ENCODE results near the gene STK11IP.

The STK11IP gene

DNA sequence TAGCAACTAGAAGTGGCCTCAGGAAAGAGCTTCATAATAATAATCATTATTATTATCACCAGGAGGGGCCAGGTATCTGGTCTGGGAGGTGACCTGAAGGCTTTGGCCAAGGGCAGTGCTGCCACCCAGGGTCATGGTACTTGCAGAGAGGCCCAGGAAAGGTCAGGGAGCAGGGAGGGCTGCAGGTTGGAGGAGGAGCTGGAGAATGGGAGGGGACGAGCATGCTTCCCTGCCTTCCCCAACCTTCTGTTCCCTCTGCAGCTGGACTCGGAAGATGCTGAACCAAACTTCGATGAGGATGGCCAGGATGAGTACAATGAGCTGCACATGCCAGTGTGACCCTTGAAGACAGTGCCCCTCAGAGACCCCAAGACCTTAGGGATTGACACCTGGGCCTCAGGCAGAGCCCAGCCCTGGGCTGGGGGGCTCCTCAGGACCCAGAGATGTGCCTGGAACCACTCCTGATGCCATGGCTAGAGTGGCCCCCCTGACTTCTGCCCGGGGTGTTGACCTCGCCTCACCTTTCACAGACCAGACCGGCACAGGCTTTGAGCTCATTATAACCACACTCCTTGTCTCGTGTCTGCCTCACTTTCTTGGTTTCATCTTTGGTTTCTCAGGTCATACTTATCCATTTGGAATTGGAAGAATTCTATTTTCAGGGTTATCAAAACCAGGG is 43.9 kb downstream of the STK11IP start:
- no peak overlapping the region for H3K4me3 ChIP-seq (ENCODE audit: low read depth, low read length)
- H2AFZ ChIP-seq (ENCODE audit: insufficient read depth, low read length, poor library complexity) = no peak overlapping the region
- no peak overlapping the region for H4K91ac ChIP-seq (ENCODE audit: low read depth, low read length)
- H3K9me3 ChIP-seq (ENCODE audit: insufficient read depth, low read depth, low read length) = peaks cover 6% of the 10 kb centered on the region
- H3K27me3 ChIP-seq (ENCODE audit: insufficient read depth, low read length) = no peaks in the 10 kb centered on the region
- H3K23ac ChIP-seq (ENCODE audit: low read length) = no peak overlapping the region
- no peak overlapping the region for H3K18ac ChIP-seq (ENCODE audit: low read length)
- peaks cover 15 to 21% of the 10 kb centered on the region in 2 experiments for H3K4me1 ChIP-seq (ENCODE audit: control insufficient read depth in 1 of 2, insufficient read depth in 2 of 2, low read length in 2 of 2)
- no peak overlapping the region for H2BK12ac ChIP-seq (ENCODE audit: low read length)
- no peak overlapping the region for H4K8ac ChIP-seq (ENCODE audit: low read depth, low read length)
- H3K4me2 ChIP-seq (ENCODE audit: low read length) = no peak overlapping the region
- no peak overlapping the region for H2BK120ac ChIP-seq (ENCODE audit: insufficient read depth, low read length, poor library complexity)
- no peak overlapping the region for H3K27ac ChIP-seq (ENCODE audit: low read depth, low read length)
- H2AK5ac ChIP-seq (ENCODE audit: low read length) = no peak overlapping the region
- H2BK5ac ChIP-seq (ENCODE audit: low read depth, low read length, poor library complexity) = no peak overlapping the region
- no peaks in the 10 kb centered on the region for H3K79me2 ChIP-seq (ENCODE audit: control insufficient read depth, insufficient read depth, low read length, poor library complexity)
- DNase-seq = no peak
- H3K9ac ChIP-seq (ENCODE audit: low read length) = no peak overlapping the region
- no CpG with 5 or more reads among the region's 7 CpGs for WGBS (ENCODE audit: extremely low coverage, insufficient coverage, insufficient read length)
- H3K4ac ChIP-seq (ENCODE audit: low read depth, low read length) = no peak overlapping the region
- peaks cover 17% of the 10 kb centered on the region for H3K79me1 ChIP-seq (ENCODE audit: low read length)
- H4K12ac ChIP-seq (ENCODE audit: low read depth, low read length) = no peak overlapping the region
- no peak overlapping the region for H3K14ac ChIP-seq (ENCODE audit: low read length)
- H3K36me3 ChIP-seq (ENCODE audit: control insufficient read depth in 1 of 2, insufficient read depth in 2 of 2, low read length in 2 of 2) = peaks cover 9 to 20% of the 10 kb centered on the region in 2 experiments

DNA sequence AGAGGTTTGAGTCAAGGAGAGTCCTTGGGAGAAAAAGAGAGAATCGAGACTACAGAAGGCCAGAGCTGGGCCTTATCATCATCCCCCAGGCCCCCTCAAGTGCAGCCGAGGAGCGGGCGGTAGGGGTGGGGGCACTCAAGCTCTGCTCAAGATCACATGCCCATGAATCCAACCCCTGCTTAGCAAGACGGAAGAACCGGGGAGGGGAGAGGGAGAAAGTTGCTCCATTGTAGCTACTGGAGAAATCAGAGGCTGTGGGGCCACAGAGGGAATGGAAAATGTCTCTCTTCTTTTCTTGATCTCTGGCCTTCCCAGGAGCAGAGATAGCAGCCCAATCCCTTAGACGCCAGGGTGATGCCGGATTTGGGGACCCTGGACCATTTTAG is 44.4 kb downstream of the STK11IP start:
- H3K27me3 ChIP-seq (ENCODE audit: insufficient read depth, low read length) = no peaks in the 10 kb centered on the region
- peaks cover 4% of the 10 kb centered on the region for H3K9me3 ChIP-seq (ENCODE audit: insufficient read depth, low read depth, low read length)
- no peak overlapping the region for H4K12ac ChIP-seq (ENCODE audit: low read depth, low read length)
- H2AK5ac ChIP-seq (ENCODE audit: low read length) = no peak overlapping the region
- no peak overlapping the region for H3K18ac ChIP-seq (ENCODE audit: low read length)
- H3K79me2 ChIP-seq (ENCODE audit: control insufficient read depth, insufficient read depth, low read length, poor library complexity) = no peaks in the 10 kb centered on the region
- no peak overlapping the region for H3K23ac ChIP-seq (ENCODE audit: low read length)
- no peak overlapping the region for H3K4me2 ChIP-seq (ENCODE audit: low read length)
- no peak overlapping the region for H3K27ac ChIP-seq (ENCODE audit: low read depth, low read length)
- H3K9ac ChIP-seq (ENCODE audit: low read length) = no peak overlapping the region
- H4K91ac ChIP-seq (ENCODE audit: low read depth, low read length) = no peak overlapping the region
- no peak overlapping the region for H2BK5ac ChIP-seq (ENCODE audit: low read depth, low read length, poor library complexity)
- H3K36me3 ChIP-seq (ENCODE audit: control insufficient read depth in 1 of 2, insufficient read depth in 2 of 2, low read length in 2 of 2) = peaks cover 9 to 18% of the 10 kb centered on the region in 2 experiments
- H2BK12ac ChIP-seq (ENCODE audit: low read length) = no peak overlapping the region
- H2AFZ ChIP-seq (ENCODE audit: insufficient read depth, low read length, poor library complexity) = no peak overlapping the region
- no CpG with 5 or more reads among the region's 8 CpGs for WGBS (ENCODE audit: extremely low coverage, insufficient coverage, insufficient read length)
- peaks cover 15 to 21% of the 10 kb centered on the region in 2 experiments for H3K4me1 ChIP-seq (ENCODE audit: control insufficient read depth in 1 of 2, insufficient read depth in 2 of 2, low read length in 2 of 2)
- peaks cover 17% of the 10 kb centered on the region for H3K79me1 ChIP-seq (ENCODE audit: low read length)
- no peak overlapping the region for H2BK120ac ChIP-seq (ENCODE audit: insufficient read depth, low read length, poor library complexity)
- no peak for DNase-seq
- no peak overlapping the region for H3K4ac ChIP-seq (ENCODE audit: low read depth, low read length)
- no peak overlapping the region for H3K4me3 ChIP-seq (ENCODE audit: low read depth, low read length)
- no peak overlapping the region for H4K8ac ChIP-seq (ENCODE audit: low read depth, low read length)
- H3K14ac ChIP-seq (ENCODE audit: low read length) = no peak overlapping the region

DNA sequence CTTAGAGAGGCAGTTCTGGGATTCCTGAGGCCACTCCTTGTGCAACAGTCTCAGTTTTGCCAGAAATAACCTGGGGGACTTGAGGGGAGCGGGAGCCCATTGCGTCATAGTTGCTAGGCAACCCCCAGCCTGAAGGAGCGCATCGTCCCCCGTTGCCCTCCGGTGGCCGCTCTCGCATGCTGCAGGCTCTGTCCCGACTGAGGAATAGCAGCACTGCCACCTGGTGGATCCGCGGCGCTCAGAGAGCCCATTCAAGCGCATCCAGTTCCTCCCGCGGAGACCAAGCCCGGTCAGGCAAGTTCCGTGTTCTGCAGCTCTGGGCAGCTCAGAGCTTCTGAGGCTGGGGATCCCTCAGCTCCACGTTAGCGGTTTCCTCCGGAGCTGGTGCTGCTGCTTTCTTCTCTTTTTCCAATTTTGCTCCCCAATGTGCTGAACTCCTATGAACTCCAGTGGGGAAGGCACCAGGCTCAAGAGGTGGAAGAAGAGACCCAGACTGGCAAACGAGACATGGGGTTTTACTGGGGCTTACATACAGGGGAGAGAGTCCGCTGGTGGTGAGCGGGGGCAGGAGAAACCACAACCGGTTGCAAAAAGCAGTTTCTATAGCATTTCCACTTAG is 44.9 kb downstream of the STK11IP start:
- no CpG with 5 or more reads among the region's 24 CpGs for WGBS (ENCODE audit: extremely low coverage, insufficient coverage, insufficient read length)
- Histone ChIP-seq H4K8ac (ENCODE audit: low read depth, low read length) (peak overlapping the region; percentile 70), H3K14ac (ENCODE audit: low read length) (peak overlapping the region; percentile 68), H2BK12ac (ENCODE audit: low read length) (peak overlapping the region; percentile 87), H3K4me3 (ENCODE audit: low read depth, low read length) (no peak overlapping the region), H3K79me1 (ENCODE audit: low read length) (peaks cover 17% of the 10 kb centered on the region), H4K12ac (ENCODE audit: low read depth, low read length) (no peak overlapping the region), H3K23ac (ENCODE audit: low read length) (no peak overlapping the region), H3K79me2 (ENCODE audit: control insufficient read depth, insufficient read depth, low read length, poor library complexity) (no peaks in the 10 kb centered on the region), H2AK5ac (ENCODE audit: low read length) (no peak overlapping the region), H3K9ac (ENCODE audit: low read length) (no peak overlapping the region), H3K27me3 (ENCODE audit: insufficient read depth, low read length) (no peaks in the 10 kb centered on the region), H3K36me3 (ENCODE audit: control insufficient read depth in 1 of 2, insufficient read depth in 2 of 2, low read length in 2 of 2) (peaks cover 9 to 15% of the 10 kb centered on the region in 2 experiments), H3K9me3 (ENCODE audit: insufficient read depth, low read depth, low read length) (peaks cover 4% of the 10 kb centered on the region), H3K27ac (ENCODE audit: low read depth, low read length) (no peak overlapping the region), H2AFZ (ENCODE audit: insufficient read depth, low read length, poor library complexity) (peak overlapping the region; percentile 19), H3K4me2 (ENCODE audit: low read length) (no peak overlapping the region), H2BK5ac (ENCODE audit: low read depth, low read length, poor library complexity) (no peak overlapping the region), H3K18ac (ENCODE audit: low read length) (peak overlapping the region; percentile 74), H3K4me1 (ENCODE audit: control insufficient read depth in 1 of 2, insufficient read depth in 2 of 2, low read length in 2 of 2) (peaks cover 15 to 21% of the 10 kb centered on the region in 2 experiments), H3K4ac (ENCODE audit: low read depth, low read length) (no peak overlapping the region), H2BK120ac (ENCODE audit: insufficient read depth, low read length, poor library complexity) (peak overlapping the region; percentile 70), H4K91ac (ENCODE audit: low read depth, low read length) (peak overlapping the region; percentile 87)
- peak; percentile 96 to 98 for DNase-seq

DNA sequence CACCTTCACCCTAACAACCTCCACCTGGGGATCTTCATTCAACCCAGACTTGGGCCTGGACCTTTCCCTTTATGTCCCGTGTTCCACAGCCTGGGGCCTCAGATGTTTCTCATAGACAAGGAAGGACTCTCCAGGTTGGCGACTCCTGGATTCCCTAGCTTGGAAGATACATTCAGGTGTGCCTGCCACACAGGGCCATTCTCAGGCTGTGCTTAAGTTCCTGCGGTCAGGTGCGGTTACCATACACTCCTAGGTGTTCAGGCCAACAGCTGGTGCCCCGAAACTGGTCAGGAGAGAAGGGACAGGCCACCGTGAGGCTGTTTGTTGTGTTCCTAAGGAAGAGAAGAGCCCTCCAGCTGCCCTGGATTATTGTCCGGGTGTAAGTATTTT is 45.4 kb downstream of the STK11IP start:
- no peak overlapping the region for H3K4me2 ChIP-seq (ENCODE audit: low read length)
- H4K91ac ChIP-seq (ENCODE audit: low read depth, low read length) = peak overlapping the region; percentile 87
- peak overlapping the region; percentile 55 for H4K8ac ChIP-seq (ENCODE audit: low read depth, low read length)
- H3K4ac ChIP-seq (ENCODE audit: low read depth, low read length) = no peak overlapping the region
- no peak overlapping the region for H3K9ac ChIP-seq (ENCODE audit: low read length)
- H3K9me3 ChIP-seq (ENCODE audit: insufficient read depth, low read depth, low read length) = peaks cover 4% of the 10 kb centered on the region
- peak overlapping the region; percentile 96 for H2AK5ac ChIP-seq (ENCODE audit: low read length)
- peaks cover 9 to 15% of the 10 kb centered on the region in 2 experiments for H3K36me3 ChIP-seq (ENCODE audit: control insufficient read depth in 1 of 2, insufficient read depth in 2 of 2, low read length in 2 of 2)
- peaks cover 15 to 21% of the 10 kb centered on the region in 2 experiments for H3K4me1 ChIP-seq (ENCODE audit: control insufficient read depth in 1 of 2, insufficient read depth in 2 of 2, low read length in 2 of 2)
- WGBS (ENCODE audit: extremely low coverage, insufficient coverage, insufficient read length) = no CpG with 5 or more reads among the region's 7 CpGs
- peak overlapping the region; percentile 70 for H2BK120ac ChIP-seq (ENCODE audit: insufficient read depth, low read length, poor library complexity)
- peak overlapping the region; percentile 87 for H2BK12ac ChIP-seq (ENCODE audit: low read length)
- H2BK5ac ChIP-seq (ENCODE audit: low read depth, low read length, poor library complexity) = peak overlapping the region; percentile 27
- no peak overlapping the region for H2AFZ ChIP-seq (ENCODE audit: insufficient read depth, low read length, poor library complexity)
- peak; percentile 33 to 48 for DNase-seq
- H4K12ac ChIP-seq (ENCODE audit: low read depth, low read length) = no peak overlapping the region
- peaks cover 17% of the 10 kb centered on the region for H3K79me1 ChIP-seq (ENCODE audit: low read length)
- no peak overlapping the region for H3K4me3 ChIP-seq (ENCODE audit: low read depth, low read length)
- H3K23ac ChIP-seq (ENCODE audit: low read length) = no peak overlapping the region
- peak overlapping the region; percentile 33 for H3K18ac ChIP-seq (ENCODE audit: low read length)
- no peaks in the 10 kb centered on the region for H3K79me2 ChIP-seq (ENCODE audit: control insufficient read depth, insufficient read depth, low read length, poor library complexity)
- peak overlapping the region; percentile 4 for H3K27ac ChIP-seq (ENCODE audit: low read depth, low read length)
- no peaks in the 10 kb centered on the region for H3K27me3 ChIP-seq (ENCODE audit: insufficient read depth, low read length)
- H3K14ac ChIP-seq (ENCODE audit: low read length) = peak overlapping the region; percentile 68

Measured in trophoblast cell (in vitro differentiated cells and primary cell).